AG20443 (cell line): ENCODE data around the gene BIRC3.
"Not testable (repeated sequence)": the region's sequence is repeated elsewhere in the genome, so short reads cannot be mapped to it uniquely, and the experiment has no call there.

Source experiments
- DNase-seq: peaks from one replicate; pipeline ENCODE4 v3.0.0; 2012; ENCODE audit warnings: low spot score, mixed read lengths

Gene BIRC3

GRCh38 chr11:102325088-102325487, 7.8 kb downstream of the BIRC3 start:
- no peak for DNase-seq

DNA sequence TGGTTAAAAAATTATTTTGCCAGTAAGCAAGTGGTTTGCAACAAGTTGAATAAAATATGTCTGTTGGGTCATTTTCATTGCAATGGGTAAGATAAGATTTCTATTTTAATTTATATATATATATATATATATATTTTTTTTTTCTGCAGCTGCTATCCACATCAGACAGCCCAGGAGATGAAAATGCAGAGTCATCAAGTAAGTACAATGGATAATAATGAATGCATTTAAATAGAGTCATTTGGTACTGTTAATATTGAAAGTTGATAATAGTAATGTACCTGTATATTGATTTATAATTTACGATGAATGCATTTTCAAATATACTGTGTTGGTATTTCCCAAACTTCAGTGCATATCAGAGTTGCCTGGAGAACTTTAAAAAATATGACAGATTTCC, 11.5 kb downstream of the BIRC3 start:
- DNase-seq, result no peak

DNA sequence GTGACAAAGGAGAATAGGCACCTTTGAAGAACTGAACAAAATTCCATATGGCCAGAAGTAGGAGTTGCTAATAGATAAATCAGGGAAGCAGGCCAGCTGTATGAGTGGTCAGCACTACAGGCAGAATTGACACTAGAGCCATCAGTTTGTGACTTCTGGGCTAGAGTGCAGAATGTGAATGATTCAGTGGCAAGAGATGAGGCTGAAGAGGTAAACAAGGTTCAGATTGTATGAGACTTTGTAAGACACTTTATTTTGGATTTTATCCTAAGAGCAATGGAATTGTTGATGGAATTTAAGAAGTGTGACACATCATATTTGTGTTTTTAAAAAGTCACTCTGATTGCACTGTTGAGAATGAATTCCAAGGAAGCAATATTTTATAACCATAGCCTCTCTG, 12.9 kb downstream of the BIRC3 start:
- DNase-seq, result peak; percentile 46

GRCh38 chr11:102331341-102331740, 14.1 kb downstream of the BIRC3 start:
- DNase-seq, result no peak

DNA sequence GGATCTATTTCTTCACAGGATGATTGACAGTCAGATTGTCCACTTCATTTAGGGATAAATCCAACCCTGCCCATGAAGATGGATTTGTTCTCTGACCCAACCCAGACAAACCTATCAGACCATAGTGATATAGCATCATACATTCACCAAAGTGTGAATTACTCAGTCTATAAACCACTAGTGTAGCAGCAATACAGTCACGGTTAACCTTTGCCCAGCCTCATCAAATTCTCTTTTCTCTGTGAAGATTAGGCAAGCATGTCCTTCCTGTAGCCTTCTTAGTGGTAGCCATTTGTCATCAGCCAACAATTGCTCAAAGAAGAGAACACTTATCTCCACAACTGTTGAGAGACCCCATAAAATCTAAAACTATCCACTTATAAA, 15.3 kb downstream of the BIRC3 start:
- DNase-seq, result no peak

DNA sequence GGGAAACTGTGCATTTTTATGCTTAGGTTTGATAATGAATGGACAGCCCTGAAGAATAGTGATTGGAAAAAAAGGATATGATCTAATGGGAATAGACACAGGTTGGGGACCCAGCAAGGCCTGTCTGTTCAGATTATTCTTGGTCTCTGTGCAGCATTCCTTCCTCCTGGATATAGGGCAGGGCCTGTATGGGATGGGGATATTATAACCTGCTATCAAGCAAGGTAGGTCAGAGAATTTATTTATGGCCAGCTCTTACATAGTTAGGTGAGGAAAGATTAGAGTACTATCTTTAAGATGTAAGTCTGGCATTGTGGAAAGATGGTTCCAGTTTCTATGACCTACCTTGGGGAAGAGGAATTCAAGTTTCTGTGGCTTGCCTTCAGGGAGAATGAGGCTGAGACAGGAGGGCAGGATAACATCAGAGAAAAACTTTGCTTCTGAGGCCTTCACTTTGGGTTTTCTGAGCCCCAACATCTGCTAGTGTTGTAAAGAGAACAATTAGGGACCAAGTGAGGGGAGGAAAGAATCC, 21.3 kb downstream of the BIRC3 start:
- no peak for DNase-seq

DNA sequence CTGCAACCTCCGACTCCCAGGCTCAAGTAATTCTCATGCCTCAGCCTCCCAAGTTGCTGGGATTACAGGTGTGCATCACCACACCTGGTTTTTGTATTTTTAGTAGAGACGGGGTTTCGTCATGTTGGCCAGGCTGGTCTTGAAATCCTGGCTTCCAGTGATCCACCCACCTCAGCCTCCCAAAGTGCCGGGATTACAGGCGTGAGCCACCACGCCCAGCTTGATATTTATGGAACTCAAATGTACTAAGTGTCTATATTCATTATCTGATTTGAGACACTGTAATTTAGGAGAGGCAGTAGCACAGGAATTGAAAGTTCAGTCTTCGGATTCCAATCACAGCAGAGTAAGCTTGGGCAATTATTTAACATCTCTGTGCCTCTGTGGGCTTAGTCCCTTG, 24.0 kb downstream of the BIRC3 start:
- not testable (repeated sequence) for DNase-seq

- peak; percentile 76 for DNase-seq
Observed at GRCh38 chr11:102341844-102342318, 24.6 kb downstream of the BIRC3 start.

DNA sequence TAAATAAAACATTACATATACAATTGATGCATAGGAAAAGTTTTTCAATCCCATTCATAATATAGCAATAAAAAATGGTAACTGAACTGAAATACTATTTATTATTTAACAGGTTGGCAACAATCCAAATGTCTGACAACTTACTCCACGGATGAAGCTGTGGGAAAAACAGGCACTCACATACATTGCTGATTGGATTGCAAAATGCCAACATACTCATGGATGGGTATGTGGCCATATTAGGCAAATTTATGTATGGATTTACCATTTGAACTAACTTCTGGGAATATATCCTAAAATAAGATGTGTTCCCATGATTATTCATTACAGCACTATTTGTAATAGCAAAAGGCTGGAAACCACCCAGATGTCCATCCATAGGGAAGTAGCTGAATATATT, 26.5 kb downstream of the BIRC3 start:
- no peak for DNase-seq

GRCh38 chr11:102345904-102346303, 28.6 kb downstream of the BIRC3 start:
- DNase-seq, result peak; percentile 10

DNA sequence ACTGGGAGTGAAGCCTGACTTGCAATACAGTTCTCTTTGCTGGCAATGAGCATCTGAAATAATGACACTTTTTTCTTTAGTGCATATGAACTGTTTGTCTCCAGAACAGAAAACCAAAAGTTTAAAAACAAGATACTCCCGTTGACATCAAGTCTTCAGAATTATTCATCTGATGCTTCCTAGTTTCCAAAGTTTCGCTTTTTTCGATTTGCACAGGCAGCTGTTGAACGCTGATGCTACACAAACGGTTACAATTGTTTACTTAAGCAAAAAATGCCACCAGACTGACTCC, 29.1 kb downstream of the BIRC3 start:
- no peak for DNase-seq

- DNase-seq, result peak; percentile 95
Observed at GRCh38 chr11:102346748-102347461, 29.6 kb downstream of the BIRC3 start, which contains the start of gene BIRC2. Gene BIRC2 (plus strand): TSS chr11:102347214. CDS start chr11:102349855, 2,641 bp downstream.

- DNase-seq, result peak; percentile 12
Observed at GRCh38 chr11:102347462-102348370, 30.4 kb downstream of the BIRC3 start.

DNA sequence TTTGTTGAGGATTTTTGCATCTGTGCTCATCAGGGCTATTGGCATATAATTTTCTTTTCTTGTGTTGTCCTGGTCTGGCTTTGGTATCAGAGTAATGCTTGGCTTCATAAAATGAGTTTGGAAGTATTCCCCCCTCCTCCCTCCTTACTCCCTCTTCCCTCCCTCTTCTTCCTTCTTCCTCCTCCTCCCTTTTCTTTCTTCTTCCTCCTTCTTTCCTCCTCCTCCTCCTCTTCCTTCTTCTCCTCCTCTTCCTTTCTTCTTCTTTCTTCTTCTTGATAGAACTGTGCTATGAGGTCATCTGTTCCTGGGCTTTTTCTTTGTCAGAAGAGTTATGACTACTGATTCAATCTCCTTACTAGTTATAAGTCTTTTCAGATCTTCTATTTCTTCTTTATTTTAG, 39.8 kb downstream of the BIRC3 start:
- no peak for DNase-seq

DNA sequence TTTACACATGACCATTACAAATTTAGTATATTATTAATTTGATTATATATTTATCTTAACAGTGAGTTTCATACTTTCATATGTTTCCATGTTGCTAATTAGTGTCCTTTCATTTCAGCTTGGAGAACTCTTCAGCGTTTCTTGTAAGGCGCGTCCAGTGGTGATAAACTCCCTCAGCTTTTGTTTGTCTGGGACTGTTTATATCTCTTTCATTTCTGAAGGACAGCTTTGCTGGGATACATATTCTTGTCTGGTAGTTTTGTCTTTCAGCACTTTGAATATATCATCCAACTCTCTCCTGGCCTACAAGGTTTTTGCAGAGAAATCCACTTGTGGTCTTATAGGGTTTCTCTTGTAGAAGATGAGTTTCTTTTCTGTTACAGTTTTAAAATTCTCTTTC, 42.1 kb downstream of the BIRC3 start:
- no peak for DNase-seq

DNA sequence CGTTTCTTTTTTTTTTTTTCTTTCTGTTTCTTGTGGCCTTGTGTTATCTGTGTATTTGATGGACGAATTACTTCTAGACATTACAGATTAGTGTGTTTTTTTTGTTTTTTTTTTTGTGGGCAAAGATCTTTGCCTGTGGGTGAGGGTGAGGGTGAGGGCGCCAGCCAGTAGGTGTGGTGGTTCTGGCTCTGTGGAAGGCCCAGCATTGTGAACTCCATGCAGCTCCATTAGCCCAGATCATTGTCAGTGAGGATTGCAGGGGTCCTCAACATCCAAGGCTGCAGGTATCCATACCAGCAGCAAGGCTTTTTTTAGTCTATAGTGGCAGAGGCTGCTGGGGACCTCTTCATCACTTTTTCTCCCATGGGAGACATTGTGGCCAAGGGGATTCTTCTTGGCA, 43.4 kb downstream of the BIRC3 start:
- DNase-seq, result no peak

DNA sequence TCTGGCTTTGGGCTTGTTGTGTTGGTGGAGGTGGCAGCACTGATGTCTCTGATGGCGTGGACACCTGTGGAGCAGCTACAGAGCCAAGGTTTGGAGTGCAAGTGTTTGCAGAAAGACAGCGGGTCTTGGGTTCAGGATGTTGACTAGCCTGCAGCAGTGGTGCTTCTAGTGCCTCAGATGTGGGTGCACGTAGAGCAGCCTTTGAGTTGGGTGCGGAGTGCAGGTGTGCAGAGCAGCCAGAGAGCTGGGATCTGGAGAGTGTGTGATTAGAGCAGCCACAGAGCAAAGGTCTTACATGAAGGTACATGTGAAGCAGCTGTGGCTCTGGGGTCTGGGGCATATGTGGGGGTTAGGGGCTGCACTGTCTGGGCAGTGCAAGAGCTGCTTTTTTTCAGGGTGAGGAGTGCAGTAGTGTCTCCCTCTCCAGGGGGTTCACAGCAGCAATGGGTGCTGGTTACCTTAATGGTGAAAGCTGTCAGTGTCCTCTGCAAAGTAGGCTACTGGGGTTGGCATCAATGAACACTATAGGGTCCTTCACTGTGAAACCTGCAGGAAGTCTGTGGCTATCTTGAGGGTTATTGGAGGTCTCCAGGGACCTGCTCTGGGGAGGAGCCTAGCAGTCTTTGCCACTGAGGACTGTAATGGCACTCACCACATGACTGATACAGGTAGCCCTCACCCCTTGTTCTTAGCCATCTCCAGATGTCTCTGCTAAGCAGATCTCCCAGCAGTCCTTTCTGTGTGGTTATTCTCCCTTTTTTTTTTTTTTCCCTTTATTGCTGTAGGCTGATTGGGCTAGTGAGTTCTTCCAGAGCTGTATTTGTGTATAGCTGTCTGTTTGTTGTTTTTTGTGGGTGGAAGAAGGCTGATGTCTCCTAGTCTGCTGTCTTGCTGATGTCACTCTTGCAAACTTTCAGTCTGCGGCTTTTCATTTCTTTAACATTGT, 44.1 kb downstream of the BIRC3 start:
- DNase-seq, result no peak

- DNase-seq, result no peak
Observed at GRCh38 chr11:102364991-102365390, 47.7 kb downstream of the BIRC3 start.

DNA sequence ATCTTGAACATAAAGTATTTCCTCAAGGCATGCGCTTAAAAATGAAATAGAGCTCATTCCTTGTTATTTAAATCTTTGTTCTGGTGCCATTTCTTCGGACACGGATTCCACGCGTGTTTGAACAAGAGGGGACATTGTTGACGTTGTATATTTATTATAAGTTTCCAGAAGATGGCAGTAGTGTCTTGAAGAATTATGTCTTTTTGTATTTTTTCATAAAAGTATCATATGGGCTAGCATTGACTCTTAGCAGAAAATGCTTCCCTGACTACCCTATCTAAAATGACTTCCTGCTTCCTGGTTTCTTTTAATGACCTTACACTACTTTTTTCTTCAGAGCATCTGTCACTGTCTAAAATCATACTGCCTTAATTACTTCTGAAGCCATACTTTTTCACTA, 50.1 kb downstream of the BIRC3 start:
- peak; percentile 19 for DNase-seq

DNA sequence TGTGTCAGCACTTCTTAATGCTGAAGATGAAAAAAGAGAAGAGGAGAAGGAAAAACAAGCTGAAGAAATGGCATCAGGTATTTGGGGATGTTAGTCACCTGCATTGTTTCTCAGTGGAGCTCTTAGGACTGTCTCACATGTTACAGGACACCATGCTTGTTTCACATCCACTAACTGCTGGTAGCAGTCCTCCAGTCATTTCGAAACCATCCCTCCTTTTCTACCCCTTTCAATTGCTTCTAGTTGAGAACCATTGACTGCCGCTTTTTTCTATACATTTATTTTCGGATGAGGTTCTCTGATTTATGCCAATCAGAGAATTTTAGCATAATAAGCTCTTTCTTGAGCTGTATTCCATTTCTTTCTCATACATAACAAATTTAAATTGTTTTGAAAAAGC, 51.2 kb downstream of the BIRC3 start:
- no peak for DNase-seq

GRCh38 chr11:102374633-102375424, 57.5 kb downstream of the BIRC3 start:
- not testable (repeated sequence) for DNase-seq
